Measurements from ENCODE around the gene NRP2. TPM values are rescaled to one million over a fixed set of nuclear protein-coding genes. Genes with fewer than 3 reads are reported as not detected.
A peak's percentile ranks its signal among the peaks of the same experiment; 100 is the strongest.

NRP2 gene
- total and polyA plus RNA-seq, 10 donors, result 3.1 to 49.9 (median 26.2) TPM

GRCh38 chr2:205730701-205731582 is 48.6 kb downstream of the NRP2 start:
- WGBS, 5 donors, result 63 to 84% (median 75%) methylated on average over 9 of the region's 9 CpGs
- intact Hi-C loops (cut with DNase I; ENCODE audit: low total_unique reads), result no loop called here
- Histone ChIP-seq H3K9me3 (no peaks in the 10 kb centered on the region), H3K4me1 (peaks cover 0 to 17% (median 8%) of the 10 kb centered on the region in 6 donors), H3K4me3 (no peak overlapping the region), H3K36me3 (peaks cover 0 to 36% (median 13%) of the 10 kb centered on the region in 6 donors), H3K27ac (peak overlapping the region in 5 of 8 donors; percentile 4 to 40 (median 30)), H3K27me3 (replicated peaks in 1 of 7) (no peaks in the 10 kb centered on the region)
- no peak for DNase-seq
- TF ChIP-seq CTCF (IDR thresholded peaks at IDR 0.05 in 8 of 11, conservative IDR thresholded peaks at IDR 0.05 in 3 of 11) (no peak), POLR2A (IDR thresholded peaks at IDR 0.05) (no peak), POLR2AphosphoS5 (IDR thresholded peaks at IDR 0.05) (peak in 1 of 3 donors; percentile 8)

- intact Hi-C loops (cut with DNase I; ENCODE audit: low total_unique reads), result no loop called here
- no peak overlapping the region for H3K4me3 ChIP-seq
- H3K27ac ChIP-seq, result peak overlapping the region in 2 of 8 donors; percentile 4 to 32
- no peaks in the 10 kb centered on the region for H3K9me3 ChIP-seq
- 57 to 75% (median 74%) methylated on average over 4 of the region's 4 CpGs for WGBS, 5 donors
- H3K4me1 ChIP-seq, result peaks cover 0 to 17% (median 8%) of the 10 kb centered on the region in 6 donors
- H3K27me3 ChIP-seq (replicated peaks in 1 of 7), result no peaks in the 10 kb centered on the region
- DNase-seq, result no peak
- H3K36me3 ChIP-seq, result peaks cover 0 to 30% (median 8%) of the 10 kb centered on the region in 6 donors
- TF ChIP-seq CTCF (IDR thresholded peaks at IDR 0.05 in 8 of 11, conservative IDR thresholded peaks at IDR 0.05 in 3 of 11) (no peak), POLR2AphosphoS5 (IDR thresholded peaks at IDR 0.05) (no peak), POLR2A (IDR thresholded peaks at IDR 0.05) (no peak)
Observed at GRCh38 chr2:205731583-205731981, 49.3 kb downstream of the NRP2 start.

GRCh38 chr2:205732314-205732713 is 50.0 kb downstream of the NRP2 start:
- no peaks in the 10 kb centered on the region for H3K9me3 ChIP-seq
- H3K4me3 ChIP-seq, result no peak overlapping the region
- H3K27ac ChIP-seq, result no peak overlapping the region
- H3K27me3 ChIP-seq (replicated peaks in 1 of 7), result no peaks in the 10 kb centered on the region
- WGBS, 5 donors, result 92 to 96% (median 93%) methylated on average over 9 of the region's 9 CpGs
- peaks cover 0 to 23% (median 3%) of the 10 kb centered on the region in 6 donors for H3K36me3 ChIP-seq
- DNase-seq, result no peak
- H3K4me1 ChIP-seq, result peaks cover 0 to 17% (median 8%) of the 10 kb centered on the region in 6 donors
- intact Hi-C loops (cut with DNase I; ENCODE audit: low total_unique reads), result no loop called here
- no peak for TF ChIP-seq POLR2AphosphoS5 (IDR thresholded peaks at IDR 0.05)
- no peak for TF ChIP-seq POLR2A (IDR thresholded peaks at IDR 0.05)
- no peak for TF ChIP-seq CTCF (IDR thresholded peaks at IDR 0.05 in 8 of 11, conservative IDR thresholded peaks at IDR 0.05 in 3 of 11)

GRCh38 chr2:205733082-205733481 is 50.8 kb downstream of the NRP2 start:
- WGBS, 5 donors, result 86 to 96% (median 94%) methylated on average over 8 to 9 of the region's 9 CpGs
- intact Hi-C loops (cut with DNase I; ENCODE audit: low total_unique reads), result no loop called here
- peaks cover 0 to 15% (median under 1%) of the 10 kb centered on the region in 6 donors for H3K36me3 ChIP-seq
- no peak for DNase-seq
- TF ChIP-seq POLR2AphosphoS5 (IDR thresholded peaks at IDR 0.05), result no peak
- TF ChIP-seq CTCF (IDR thresholded peaks at IDR 0.05 in 8 of 11, conservative IDR thresholded peaks at IDR 0.05 in 3 of 11), result no peak
- no peak for TF ChIP-seq POLR2A (IDR thresholded peaks at IDR 0.05)
- H3K4me1 ChIP-seq, result peaks cover 0 to 17% (median 8%) of the 10 kb centered on the region in 6 donors
- no peaks in the 10 kb centered on the region for H3K27me3 ChIP-seq (replicated peaks in 1 of 7)
- no peak overlapping the region for H3K4me3 ChIP-seq
- no peak overlapping the region for H3K27ac ChIP-seq
- no peaks in the 10 kb centered on the region for H3K9me3 ChIP-seq
